SIG-M5 (cell line): ENCODE data around the gene ZNF571.

Experiments used
- DNase-seq: peaks from one replicate; lab custom pipeline; 2025; lab: John Stamatoyannopoulos, UW

Gene ZNF571

DNA sequence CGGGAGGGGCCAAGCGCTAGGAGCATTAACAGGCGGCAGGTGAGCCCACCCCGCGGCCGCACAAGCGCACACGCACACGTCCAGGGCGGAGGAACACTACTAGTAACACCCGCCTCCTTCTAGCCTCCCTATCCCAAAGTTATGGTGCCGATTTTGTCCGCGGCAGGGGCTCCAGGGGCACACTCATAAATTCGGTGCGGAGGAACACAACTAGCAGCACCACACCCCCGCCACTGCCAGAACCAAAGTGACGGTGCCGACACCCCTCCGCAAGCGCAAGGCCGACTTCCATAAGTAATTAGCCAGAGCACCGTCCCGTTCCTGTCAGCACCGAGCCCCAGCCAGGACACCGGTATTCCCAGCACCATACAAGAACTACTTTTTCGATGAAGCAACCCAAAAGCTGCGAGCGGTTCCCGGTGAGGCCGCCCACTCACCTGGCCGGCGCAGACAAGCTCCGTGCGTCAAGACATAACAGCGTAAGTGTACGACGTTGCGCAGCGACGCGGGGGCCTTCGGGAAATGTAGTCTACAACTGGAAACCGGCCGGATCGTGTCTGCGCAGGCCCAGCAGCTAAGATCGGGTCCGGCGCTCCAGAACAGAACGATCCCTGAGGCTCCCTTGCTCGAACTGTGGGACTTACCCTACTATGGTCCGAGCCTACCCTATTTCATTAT is at the start of gene ZNF571, which contains the start of gene ZNF540:
ZNF571 (minus strand) TSS at position 489 of the 678 bp plus-strand sequence. CDS start 8,116 bp downstream, outside the sequence.
ZNF540 (plus strand) TSS at position 573 of the 678 bp plus-strand sequence. CDS start 3,572 bp downstream, outside the sequence.
- DNase-seq = peak; percentile 22

GRCh38 chr19:37635076-37636056 is 40.8 kb upstream of the ZNF571 start:
- DNase-seq = no peak

- no peak for DNase-seq
Observed at GRCh38 chr19:37594982-37595382, 390 bp upstream of the ZNF571 start.

DNA sequence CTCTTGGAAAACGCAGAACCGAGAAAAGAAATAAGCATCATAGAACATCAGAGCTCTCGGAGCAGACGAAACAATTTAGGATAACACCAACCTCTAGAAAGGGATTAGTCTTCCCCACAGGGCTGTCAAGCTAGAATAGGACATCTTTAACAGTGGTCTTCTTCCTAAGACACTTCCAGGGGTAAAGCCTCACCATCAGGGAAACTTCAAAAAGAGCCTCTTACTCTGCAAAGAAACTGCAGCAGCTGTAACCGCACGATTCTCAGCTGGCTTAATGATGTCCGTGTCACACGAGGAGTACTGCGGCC is 642 bp downstream of the ZNF571 start:
- no peak for DNase-seq

DNA sequence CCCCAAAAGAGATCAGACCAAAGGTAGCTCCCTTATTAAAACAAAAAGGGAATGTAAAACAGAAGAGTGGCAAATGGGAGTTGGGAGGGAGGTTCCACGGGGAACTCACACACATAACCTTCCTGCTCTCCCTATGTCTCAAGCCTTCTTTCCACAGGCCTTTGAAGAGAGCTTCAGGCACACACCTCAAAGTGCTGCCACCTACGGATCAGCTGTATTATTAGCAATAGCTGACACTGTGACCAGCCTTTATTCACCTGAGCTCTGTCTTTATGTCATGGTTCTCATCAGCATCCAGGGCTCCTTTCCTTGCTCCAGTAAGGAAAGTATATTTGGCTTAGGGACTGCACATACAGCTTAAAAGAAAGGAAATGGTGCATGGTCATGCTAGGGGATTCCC is 11.3 kb downstream of the ZNF571 start:
- no peak for DNase-seq

DNA sequence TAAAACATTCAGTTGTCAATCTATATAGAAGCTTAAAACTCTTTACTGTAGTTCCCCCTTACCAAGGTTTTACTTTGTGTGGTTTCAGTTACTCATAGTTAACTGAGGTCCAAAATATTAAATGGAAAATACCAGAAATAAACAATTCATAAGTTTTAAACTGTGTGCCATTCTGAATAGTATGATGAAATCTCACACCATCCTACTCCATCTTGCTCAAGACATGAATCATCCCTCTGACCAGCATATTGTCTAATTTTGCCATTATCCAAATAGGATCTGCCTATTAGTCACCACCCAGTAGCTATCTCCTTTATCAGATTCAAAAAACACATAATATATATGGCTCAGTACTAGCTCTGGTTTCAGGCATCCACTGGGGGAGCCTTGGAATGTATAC is 22.4 kb downstream of the ZNF571 start:
- DNase-seq = no peak

DNA sequence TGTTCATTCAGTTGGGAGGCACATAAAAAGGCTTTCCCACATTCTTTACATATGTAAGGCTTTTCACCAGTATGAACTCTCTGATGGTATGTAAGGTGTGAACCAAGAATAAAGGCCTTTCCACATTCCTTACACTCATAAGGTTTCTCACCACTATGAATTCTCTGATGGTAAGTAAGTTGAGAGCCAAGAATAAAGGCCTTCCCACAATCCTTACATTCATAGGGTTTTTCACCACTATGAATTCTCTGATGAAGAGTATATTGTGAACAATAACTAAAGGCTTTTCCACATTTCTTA is 29.3 kb downstream of the ZNF571 start:
- DNase-seq = no peak

DNA sequence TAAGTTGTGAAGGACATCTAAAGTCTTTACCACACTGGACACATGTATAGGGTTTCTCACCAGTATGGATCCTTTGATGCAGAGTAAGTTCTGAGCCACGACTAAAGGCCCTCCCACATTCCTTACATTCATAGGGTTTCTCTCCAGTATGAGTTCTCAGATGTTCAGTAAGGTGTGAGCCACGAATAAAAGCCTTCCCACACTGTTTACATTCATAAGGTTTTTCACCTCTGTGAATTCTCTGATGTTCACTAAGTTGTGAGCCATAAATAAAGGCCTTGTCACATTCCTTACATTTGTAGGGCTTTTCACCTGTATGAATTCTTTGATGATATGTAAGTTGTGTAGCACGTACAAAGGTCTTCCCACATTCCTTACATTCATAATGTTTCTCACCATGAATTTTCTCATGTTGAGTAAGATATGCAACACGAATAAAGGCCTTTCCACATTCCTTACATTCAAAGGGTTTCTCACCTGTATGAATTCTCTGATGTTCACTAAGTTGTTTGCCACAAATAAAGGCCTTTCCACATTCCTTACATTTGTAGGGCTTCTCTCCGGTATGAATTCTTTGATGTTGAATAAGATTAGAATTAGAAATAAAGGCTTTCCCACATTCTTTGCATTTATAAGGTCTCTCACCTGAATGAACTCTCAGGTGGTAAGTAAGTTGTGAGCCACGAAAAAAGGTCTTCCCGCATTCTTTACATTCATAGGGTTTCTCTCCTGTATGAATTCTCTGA is 29.8 kb downstream of the ZNF571 start:
- no peak for DNase-seq

DNA sequence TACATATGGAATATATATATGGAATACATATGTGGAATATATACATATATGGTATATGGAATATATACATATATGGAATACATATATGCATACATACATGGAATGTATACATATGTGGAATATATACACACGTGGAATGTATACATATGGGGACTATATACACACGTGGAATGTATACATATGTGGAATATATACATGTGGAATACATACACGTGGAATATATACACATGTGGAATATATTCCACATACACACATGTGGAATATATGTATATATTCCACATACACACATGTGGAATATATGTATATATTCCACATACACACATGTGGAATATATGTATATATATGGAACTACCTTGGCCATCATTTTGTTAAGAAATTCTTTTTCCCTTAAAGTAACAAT is 31.1 kb downstream of the ZNF571 start:
- DNase-seq = no peak

DNA sequence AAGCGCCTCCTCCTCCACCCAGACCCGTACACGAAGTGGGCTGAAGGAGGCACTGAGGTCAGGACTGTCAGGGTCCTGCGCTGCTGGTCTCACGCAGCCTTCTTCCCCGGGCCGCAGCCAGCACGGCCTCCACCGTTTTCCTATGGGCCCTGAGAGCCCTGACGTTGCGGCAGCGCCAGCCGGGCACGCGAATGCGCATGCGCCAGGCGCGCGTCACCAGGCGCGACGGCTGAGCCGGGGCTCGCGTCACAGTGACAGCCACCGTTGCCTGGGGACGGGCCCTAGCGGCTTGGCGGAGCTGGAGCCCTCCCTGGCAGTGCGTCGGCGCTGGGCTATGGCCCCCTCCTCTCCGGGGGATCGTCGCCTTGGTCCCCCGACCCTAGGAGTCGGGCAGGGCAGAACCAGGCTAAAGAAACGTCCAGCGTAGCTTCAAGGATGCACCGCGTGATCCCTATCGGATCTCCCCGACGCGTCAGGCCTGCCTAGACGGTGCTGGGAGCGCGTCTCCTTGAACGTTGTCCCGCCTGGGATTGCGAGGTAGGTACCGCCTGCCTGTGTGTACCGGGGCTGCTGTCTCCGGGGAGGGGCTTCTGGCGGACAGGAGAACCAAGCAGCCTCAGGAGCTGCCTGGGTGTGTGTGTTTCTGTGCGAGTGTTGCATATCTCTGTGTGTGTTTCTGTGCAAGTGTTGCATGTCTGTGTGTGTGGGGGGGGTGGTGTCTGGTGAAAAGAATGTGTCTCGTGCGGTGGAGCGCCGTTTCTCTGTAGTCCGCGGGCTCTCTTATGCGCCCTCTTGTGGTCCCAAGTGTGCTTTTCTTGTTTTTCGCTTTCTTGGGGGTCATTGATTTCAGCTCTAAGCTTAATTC is 43.2 kb downstream of the ZNF571 start:
- no peak for DNase-seq

DNA sequence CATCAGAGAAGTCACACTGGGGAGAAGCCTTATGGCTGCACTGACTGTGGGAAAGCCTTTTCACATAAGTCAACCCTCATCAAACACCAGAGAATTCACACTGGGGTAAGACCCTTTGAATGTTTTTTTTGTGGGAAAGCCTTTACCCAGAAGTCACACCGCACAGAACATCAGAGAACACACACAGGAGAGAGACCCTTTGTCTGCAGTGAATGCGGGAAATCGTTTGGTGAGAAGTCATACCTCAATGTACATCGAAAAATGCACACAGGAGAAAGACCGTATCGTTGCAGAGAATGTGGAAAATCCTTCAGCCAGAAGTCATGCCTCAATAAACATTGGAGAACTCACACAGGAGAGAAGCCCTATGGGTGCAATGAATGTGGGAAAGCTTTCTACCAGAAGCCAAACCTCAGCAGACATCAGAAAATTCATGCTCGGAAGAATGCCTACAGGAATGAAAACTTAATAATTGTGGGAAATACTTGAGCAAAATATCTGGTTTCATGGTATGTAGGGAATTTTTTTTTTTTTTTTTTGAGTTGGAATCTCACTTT is 57.1 kb downstream of the ZNF571 start:
- no peak for DNase-seq

- DNase-seq = no peak
Observed at GRCh38 chr19:37519890-37520289, 74.7 kb downstream of the ZNF571 start.
